ENCODE measurements around the gene KCNB1.

KCNB1 gene

DNA sequence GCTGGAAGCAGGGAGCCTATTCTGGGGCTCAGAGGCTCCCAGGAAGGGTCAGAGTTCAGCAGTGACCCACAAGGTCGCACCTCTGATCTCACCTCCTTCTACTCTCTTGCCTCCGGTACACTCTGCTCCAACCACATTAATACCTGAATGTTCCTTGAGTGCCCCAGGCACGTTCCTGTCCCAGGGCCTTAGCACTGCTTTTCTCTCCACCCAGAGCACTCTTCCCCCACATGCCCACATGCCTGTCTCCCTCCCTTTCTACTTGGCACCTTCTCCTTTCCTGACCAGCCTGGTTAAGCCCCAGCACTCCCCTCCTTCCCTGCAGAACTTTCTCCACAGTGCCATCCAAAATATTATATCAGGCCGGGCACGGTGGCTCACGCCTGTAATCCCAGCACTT lies 13.4 kb downstream of the KCNB1 start:
- DNase-seq (ENCODE audit: low read depth): no peak

DNA sequence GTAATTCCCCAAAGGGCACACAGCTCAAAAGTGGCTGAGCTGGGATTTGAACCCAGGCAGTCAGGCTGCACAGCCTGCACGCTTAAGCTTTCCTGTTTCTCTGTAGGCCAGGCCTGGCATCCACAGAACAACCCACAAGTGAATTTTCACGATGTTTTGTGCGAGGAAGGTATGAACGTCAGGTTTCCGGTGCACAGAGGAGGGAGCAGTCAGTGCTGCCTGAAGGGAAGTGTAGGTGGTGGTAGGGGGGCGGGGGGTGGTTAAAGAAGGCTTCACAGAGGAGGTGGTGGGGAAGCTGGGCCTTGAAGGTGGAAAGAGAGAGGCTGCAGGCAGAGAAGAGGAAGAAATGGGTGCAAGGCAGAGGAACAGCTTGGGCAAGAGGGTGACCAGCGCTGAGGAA lies 14.1 kb downstream of the KCNB1 start:
- no peak for DNase-seq (ENCODE audit: low read depth)

DNA sequence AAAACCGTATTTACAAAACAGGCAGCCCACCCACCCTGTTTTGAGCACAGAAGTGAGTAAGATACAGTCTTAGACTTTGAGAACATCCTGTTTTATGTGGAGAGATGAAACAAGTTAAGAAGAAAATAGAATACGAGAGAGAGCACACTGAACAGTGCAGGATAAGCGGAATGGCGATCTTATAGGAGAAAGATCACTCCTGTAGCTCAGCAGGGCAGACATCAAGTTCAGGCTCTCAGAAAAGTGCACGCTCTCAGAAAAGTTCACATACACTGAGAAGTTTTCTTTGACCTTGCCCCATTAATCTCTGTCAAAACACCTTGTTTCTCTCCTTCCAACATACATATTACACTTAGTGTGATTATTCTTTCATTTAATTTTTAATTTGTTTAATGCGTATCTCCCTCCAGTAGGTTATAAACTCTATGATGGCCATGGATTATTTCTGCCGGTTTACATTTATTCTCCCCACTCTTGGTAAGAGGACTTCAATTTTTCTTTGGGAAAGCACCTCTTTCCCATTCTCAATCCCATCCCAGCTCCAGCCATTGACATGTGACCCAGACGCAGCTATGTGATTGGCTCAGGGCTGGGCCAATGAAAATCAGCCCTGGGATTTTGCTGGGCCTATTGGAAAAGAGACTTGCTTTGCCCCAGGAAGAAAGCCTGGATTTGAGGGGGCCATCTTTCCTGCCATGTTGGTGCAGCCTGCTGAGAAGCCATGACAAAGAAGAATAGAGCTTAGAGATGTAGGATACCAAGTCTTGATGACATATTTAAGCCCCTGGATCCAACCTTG lies 16.2 kb downstream of the KCNB1 start:
- DNase-seq (ENCODE audit: low read depth): no peak

DNA sequence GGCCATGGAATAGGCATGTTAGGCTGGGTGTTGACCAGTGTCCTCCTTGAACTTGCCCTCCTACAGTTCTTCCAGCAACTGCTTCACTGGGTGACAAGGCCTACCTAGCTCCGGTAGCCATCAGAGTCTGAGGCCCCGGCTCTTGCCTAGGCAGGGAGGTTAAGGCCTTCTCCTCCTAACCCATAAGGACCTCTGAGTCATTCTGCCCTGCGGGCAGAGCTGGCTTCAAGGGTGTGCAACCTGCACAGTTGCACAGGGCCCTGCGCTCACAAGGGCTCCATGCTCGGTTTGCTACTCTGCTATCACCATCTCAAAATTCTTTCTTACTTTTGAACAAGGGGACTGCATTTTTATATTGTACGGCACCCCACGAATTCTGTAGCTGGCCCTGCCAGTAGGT lies 17.9 kb downstream of the KCNB1 start:
- DNase-seq (ENCODE audit: low read depth): no peak

DNA sequence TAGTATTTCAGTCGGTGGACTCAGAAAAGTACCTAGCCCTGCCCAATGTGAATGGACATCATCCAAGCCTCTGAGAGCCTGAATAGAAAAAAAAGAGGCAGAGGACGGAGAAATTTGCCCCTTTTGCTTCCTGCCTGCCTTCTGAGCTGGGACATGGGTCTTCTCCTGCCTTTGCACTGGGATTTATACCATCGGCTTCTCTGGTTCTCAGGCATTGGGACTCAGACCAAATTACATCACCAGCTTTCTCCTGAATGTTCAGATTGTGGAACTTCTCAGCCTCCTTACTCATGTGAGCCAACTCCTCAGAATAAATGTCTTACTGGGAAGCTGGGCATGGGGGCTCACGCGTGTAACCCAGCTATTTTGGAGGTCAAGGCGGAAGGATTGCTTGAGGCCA lies 19.8 kb downstream of the KCNB1 start:
- no peak for DNase-seq (ENCODE audit: low read depth)

DNA sequence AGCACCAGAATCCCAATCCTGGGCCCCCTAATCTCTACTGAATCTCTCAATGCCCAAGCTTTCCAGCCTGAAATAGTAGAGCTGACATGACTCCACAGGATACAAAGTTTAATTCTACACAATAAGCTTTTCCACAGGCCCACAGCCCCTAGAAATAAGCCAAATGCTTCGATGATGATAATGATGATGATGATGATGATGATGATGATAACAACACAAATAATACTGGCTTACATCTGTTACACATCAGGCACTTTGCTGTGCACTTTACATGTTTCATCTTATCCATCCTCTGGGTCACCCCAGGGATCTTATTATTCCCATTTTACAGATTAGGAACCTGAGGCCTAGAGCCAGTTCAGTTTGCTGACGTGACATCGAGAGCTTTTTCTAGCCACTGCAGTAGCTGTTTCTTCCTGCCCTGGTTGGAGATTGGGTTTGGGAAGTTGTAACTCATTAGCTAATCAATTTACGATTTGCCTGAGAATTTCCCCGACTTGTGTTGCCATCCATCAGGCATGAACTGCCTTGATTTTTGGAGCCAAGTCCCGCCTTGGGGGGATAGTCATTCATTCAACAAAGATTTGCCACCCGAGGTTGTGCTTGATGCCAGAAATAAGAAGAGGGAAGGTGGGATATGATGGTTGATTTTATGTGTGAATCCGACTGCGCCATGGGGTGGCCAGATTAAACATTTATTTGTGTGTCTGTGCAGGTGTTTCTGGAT lies 20.4 kb downstream of the KCNB1 start:
- DNase-seq (ENCODE audit: low read depth): no peak

DNA sequence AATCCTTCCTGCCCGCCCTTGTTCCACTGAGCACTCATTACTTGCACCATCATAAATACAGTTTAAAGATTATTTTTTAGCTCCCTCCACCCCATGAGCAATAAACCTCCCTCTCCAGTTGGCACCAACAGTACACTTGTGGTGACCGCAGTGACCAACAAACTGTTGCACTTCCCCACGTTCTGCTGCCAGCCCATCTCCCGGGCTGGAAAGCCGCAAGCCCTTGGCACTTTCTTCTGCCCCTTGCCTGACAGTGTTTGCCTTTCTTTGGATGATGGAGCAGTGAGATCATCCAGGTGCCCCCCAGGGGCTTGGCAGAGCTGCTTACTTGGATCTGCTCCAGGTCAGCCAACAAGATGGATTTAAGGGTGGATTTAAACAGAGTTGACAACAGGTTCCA lies 21.6 kb downstream of the KCNB1 start:
- no peak for DNase-seq (ENCODE audit: low read depth)

DNA sequence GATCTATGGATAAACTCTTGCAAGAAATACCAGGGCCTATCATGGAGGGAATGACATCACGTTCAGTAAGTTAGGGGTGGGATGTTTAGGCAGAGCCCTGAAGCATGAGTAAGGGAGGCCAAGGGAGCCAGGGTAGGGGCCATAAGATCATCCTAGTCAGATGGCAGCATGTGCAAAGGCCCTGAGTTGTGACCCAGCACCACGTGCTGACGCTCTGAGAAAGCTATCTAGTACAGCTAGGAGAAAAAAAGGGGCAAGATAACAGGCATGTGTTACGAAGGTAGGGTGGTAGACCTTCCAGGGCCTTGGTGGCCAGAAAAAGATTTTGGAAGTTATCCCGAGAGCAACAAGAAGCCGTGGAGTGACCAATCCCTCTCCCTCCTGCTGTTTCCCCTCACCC lies 22.3 kb downstream of the KCNB1 start:
- DNase-seq (ENCODE audit: low read depth): no peak

GRCh38 chr20:49459684-49460083 lies 22.8 kb downstream of the KCNB1 start:
- no peak for DNase-seq (ENCODE audit: low read depth)

DNA sequence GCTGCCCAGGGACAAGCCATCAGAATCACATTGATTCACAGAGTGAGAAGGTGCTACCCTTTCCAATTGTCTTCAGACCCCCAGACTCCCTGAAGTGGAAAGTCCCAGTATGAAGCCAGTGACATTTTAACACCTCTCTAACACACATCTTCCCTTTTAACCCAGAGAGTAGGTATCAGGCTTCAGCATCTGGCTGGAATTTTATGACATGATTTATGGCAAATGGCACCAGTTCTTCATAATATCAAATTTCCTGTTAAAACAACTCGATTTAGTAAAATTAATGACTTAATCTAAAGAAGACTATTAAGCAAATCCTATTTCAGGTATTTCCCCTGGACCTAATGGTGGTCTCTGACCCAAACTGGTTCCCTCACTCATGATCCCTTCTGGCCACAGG lies 25.0 kb downstream of the KCNB1 start:
- no peak for DNase-seq (ENCODE audit: low read depth)

GRCh38 chr20:49456646-49457045 lies 25.8 kb downstream of the KCNB1 start:
- no peak for DNase-seq (ENCODE audit: low read depth)

DNA sequence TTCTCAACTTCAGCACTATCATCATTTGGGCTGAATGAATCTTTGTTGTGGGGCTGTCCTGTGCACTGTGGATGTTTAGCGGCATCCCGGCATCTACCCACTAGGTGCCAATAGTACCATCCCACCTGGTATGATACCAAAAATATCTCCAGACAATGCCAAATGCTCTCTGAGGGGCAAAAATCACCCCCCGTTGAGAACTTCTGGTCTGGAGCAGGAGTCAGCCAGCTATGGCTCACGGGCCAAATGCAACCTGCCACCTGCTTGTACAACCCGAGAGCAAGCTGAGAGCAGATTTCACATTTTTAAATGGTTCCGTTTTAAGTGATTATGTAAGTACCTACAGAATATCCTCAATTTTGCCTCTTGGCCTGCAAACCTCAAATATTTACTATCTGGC lies 26.8 kb downstream of the KCNB1 start:
- no peak for DNase-seq (ENCODE audit: low read depth)

DNA sequence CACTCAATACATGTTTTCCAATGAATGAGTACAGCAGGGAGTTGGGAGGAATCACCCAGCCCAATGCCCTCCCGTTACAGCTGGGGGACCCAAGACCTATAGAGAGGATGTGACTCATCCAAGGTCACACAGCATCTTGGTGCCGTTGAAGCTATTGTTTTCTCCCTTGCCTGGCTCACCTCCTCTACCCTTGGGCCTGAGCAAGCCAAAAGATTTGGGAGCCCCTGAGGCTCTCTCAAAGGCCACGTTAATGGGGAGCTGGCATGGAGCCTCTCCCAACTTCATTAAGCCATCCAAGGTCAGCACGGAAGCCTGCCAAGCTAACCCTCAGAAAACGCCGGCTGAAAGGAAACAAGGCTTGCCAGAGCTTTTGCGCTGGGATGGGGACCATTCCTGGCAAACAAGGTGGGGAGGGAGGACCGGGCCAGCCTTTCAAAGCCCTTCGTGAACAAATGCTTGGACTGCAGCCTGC lies 30.4 kb downstream of the KCNB1 start:
- no peak for DNase-seq (ENCODE audit: low read depth)

DNA sequence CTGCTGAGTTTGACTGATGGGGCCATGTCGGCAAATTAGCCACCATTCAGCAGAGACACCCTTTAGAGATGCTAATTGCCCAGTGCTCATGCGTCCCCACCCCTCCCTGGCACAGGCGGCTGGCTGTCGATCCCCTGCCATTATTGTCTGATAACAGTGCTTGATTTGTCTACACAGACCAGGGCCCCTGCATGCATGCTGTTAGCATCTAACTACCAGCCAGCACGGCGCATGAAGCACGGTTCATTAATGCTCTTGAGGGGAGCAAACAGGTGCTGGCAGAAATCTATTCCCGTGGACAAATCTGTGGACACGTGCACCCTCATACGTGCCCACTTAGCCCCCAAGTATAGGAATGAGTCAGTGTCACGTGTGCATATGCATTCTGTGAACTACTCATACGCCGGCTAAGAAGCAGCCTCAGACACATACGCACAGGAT lies 32.2 kb downstream of the KCNB1 start:
- no peak for DNase-seq (ENCODE audit: low read depth)

DNA sequence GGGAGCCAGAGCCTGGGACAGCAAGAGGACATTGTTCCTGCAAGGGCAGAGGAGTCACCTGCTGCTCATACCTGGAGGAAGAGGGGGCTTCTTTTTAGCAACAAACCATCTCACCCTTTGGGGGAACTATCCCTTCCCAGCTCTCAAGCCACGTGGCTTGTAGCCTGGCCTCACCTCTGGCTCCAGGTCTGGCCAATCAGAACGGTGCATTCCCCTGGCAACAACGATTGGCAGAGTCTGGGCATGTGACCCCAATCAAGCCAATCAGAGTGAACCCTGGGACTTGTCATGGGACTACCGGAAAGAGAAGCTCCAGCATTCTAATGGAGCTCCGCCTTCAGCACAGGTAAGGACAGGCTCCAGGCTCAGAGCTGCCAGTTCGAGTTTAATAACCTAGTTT lies 33.6 kb downstream of the KCNB1 start:
- DNase-seq (ENCODE audit: low read depth): no peak

DNA sequence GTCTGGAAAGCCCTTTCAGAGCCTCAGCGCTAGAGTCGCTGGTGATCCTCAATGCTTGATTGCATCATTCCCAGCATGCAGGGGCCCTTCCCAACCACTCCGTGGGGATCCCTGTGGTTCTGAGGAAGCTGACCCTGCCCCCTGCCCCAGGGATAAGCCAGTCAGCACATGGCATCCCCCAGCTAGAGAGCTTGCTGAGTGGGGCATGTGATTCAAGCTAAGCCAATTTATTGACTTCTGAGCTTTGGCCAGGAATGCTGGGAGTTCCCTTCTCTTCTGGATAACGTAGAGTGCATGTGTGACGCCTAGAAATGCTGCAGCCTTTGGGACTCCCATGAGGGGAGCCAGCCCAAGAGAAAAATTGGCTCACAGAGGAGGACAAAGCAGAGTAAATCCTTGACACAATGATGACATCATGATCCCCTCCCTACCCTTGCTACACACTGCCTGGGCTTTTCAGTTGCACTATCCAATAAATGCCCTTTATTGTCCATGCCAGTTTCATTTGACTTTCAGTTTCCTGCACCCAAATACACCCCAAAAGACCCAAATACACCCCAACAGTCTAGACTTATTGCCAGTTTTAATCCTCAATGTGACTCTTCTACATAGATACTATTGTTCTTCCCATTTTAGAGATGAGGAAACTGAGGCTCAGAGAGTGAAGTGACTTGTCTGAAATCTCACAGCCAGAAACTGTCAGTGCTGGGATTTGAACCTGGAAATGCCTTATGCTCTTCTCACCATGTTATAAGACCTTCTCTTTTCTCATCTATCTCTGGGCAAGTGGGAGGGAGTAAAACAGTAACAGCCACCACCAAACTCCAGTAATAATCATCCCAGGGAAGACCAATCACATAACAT lies 34.3 kb downstream of the KCNB1 start:
- DNase-seq (ENCODE audit: low read depth): no peak

DNA sequence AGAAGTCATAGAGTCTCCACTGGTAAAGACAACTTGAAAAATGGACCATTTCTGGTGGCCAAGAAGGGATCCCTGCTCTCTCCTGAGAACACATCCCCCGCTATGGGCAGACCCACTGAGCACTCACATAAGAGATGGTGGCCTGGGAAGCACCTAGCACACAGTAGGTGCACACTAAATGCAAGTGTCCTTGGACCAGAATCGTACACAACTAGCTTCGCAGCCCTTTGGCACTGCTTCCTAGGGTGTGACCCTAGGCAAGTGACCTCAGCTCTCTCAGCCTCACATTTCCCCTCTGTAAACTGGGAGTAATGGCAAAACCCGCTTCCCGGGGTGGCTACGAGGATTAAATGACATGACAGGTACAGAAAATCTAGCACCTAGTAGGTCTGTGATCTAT lies 35.1 kb downstream of the KCNB1 start:
- DNase-seq (ENCODE audit: low read depth): no peak

DNA sequence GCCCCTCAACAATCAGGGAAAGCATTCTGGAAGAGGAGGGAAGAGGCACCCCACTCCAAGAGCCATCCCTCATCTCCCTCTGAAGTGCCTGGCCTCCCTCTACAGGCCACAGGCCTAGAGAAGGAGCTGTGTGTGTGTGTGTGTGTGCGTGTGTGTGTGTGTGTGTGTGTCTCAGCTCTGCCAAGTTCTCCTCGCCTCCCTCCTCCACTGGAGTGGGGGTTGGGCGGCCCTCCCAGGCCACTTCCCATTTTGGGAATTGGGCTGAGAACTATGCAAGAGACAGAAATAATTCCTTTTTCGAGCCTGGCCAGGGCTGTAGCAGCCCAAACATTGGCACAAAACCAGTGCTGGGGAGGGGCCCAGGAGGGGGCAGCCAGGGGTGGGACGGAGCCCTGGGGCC lies 35.7 kb downstream of the KCNB1 start:
- DNase-seq (ENCODE audit: low read depth): no peak

DNA sequence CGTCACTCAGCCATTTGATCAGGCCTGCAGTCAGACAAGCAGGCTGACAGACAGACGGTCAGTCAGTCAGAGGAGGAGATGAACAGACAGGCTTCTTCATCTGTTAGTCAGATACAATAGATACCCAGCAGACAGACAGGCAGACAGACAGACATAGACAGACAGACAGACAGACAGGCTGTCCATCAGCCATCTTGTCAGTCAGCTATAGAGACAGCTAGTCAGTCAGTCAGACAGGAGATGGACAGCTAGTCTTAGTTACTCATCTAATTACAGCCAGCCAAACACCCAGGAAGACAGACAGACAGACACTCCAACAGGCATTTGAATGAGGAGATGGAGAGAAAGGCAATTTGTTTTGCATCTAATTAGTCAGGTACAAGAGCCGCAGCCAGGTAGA lies 36.4 kb downstream of the KCNB1 start:
- no peak for DNase-seq (ENCODE audit: low read depth)

DNA sequence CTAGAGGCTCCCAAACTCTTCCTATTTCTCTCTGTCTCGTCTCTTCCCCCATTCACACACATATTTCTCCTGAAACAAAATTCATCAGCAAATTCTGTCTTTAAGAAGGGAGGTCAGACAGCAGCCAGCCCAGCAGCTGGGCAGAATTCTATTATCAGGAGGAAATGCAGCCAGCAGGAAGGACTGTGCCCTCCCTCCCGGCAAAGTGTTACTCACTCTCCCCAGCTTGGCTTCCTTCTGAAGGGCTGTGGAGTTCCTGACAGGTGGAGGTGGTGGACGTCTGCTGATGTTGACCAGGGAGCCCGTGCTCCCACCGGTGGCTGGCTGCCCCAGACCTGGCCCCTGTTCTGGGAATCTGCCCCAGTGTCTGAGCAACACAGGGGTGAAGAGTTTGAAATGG lies 37.3 kb downstream of the KCNB1 start:
- no peak for DNase-seq (ENCODE audit: low read depth)

GRCh38 chr20:49444553-49444990 lies 37.9 kb downstream of the KCNB1 start:
- DNase-seq (ENCODE audit: low read depth): no peak

DNA sequence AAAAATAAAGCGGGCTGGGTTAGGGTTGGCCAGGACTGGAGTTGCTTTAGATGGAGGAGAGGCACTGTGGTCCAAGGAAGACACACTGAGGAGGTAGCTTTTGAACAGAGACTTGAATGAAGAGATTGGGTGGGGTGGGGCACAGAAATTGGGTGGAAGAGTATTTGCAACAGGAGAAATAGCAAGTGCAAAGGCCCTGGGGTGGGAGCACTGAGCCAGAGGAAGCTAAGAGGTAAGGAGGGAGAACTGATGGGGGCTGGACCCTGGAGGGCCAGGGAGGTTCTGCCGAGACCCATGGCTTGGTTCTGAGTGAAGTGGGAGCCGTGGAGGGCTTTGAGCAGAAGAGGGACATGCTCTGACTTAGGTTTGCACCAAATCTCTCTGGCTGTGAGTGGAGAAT lies 45.4 kb downstream of the KCNB1 start:
- no peak for DNase-seq (ENCODE audit: low read depth)

DNA sequence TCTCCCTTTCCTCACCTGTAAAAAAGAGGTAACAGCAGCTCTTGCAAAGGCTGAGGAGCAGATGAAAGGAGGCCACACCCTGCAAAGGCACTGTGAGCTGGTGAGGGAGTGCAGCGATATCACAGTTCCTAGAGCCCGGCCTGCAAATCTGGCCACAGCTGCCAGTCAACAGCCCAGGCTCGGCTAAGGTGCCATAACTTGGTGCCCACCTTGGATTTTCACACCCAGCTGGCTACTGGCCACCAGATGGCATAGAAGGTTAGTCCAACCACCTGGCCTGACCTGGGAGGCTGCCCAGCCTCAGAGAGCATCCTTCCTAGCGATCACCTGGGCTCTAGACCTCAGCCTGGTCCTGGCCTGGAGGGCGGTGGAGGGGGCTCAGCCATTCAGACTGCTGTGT lies 46.8 kb downstream of the KCNB1 start:
- no peak for DNase-seq (ENCODE audit: low read depth)

All from non-pigmented ciliary epithelial cell (primary cell).